NCI-H2227 treated with DMSO at 0.1 percent for 48 hours (cell line): ENCODE results near the gene SVBP.
"Not testable (repeated sequence)": the region's sequence is repeated elsewhere in the genome, so short reads cannot be mapped to it uniquely, and the experiment has no call there.

Experiments
- DNase-seq: peaks from one replicate; lab custom pipeline; 2025; lab: John Stamatoyannopoulos, UW

Gene SVBP

GRCh38 chr1:42816585-42817439 is at the start of gene SVBP, which contains the start of gene ERMAP:
Gene SVBP (minus strand): TSS chr1:42817397. CDS start chr1:42816544, 853 bp downstream.
Gene ERMAP (plus strand): TSS chr1:42817122. CDS start chr1:42830449, 13,327 bp downstream.
- peak; percentile 93 for DNase-seq

GRCh38 chr1:42866549-42866948 is 49.4 kb upstream of the SVBP start:
- no peak for DNase-seq

- DNase-seq = no peak
Measured at GRCh38 chr1:42861014-42861399, 43.8 kb upstream of the SVBP start.

GRCh38 chr1:42860339-42861013 is 43.3 kb upstream of the SVBP start:
- no peak for DNase-seq

- not testable (repeated sequence) for DNase-seq
Measured at GRCh38 chr1:42859366-42859765, 42.2 kb upstream of the SVBP start.

- DNase-seq = not testable (repeated sequence)
Measured at GRCh38 chr1:42856554-42856953, 39.4 kb upstream of the SVBP start.

GRCh38 chr1:42853116-42853884 is 36.1 kb upstream of the SVBP start:
- no peak for DNase-seq

GRCh38 chr1:42852608-42852980 is 35.4 kb upstream of the SVBP start:
- no peak for DNase-seq

- no peak for DNase-seq
Measured at GRCh38 chr1:42851960-42852607, 34.9 kb upstream of the SVBP start.

- DNase-seq = no peak
Measured at GRCh38 chr1:42851420-42851819, 34.2 kb upstream of the SVBP start.

- no peak for DNase-seq
Measured at GRCh38 chr1:42849944-42850343, 32.7 kb upstream of the SVBP start.

GRCh38 chr1:42848823-42849537 is 31.8 kb upstream of the SVBP start:
- DNase-seq = no peak

- DNase-seq = peak; percentile 65
Measured at GRCh38 chr1:42847721-42848460, 30.7 kb upstream of the SVBP start.

GRCh38 chr1:42847111-42847595 is 30.0 kb upstream of the SVBP start:
- no peak for DNase-seq

- DNase-seq = peak; percentile 94
Measured at GRCh38 chr1:42846257-42847110, 29.3 kb upstream of the SVBP start, which contains the start of gene ZNF691. Gene ZNF691 (plus strand): TSS chr1:42846613. CDS start chr1:42849659, 3,046 bp downstream.

GRCh38 chr1:42845866-42846256 is 28.7 kb upstream of the SVBP start:
- no peak for DNase-seq

- DNase-seq = no peak
Measured at GRCh38 chr1:42845193-42845592, 28.0 kb upstream of the SVBP start.

- no peak for DNase-seq
Measured at GRCh38 chr1:42844592-42845140, 27.5 kb upstream of the SVBP start.
